Activated CD8-positive, alpha-beta T cell treated with anti-CD3 and anti-CD28 coated beads for 36 hours (primary cell): Measurements from ENCODE around the gene AFAP1. TPM values are rescaled to one million over a fixed set of nuclear protein-coding genes. Genes with fewer than 3 reads are reported as not detected.

Experiments
- ATAC-seq: fragments of 200-7000 bp; cut with Tn5 transposase; one replicate; pipeline ENCODE4 v1.10.0; 2021; ENCODE audit warnings: mild to moderate bottlenecking, moderate library complexity
- CTCF ChIA-PET: fragments of 350-600 bp; sonication (Branson Sonifier 250); formaldehyde crosslinking; loops from one replicate; lab custom pipeline; 2021; ENCODE audit warnings: antibody characterized with exemption; lab: Charles Lee
- POLR2A ChIA-PET: fragments of 350-600 bp; sonication (Branson Sonifier 250); formaldehyde crosslinking; loops from one replicate; lab custom pipeline; 2021; ENCODE audit warnings: antibody characterized with exemption; lab: Charles Lee
- DNase-seq: peaks from one replicate; pipeline ENCODE4 v3.0.0-alpha.2; 2020
- H3K27ac Mint-ChIP-seq: one replicate; pipeline ENCODE4 v1.8.0; 2021; ENCODE audit warnings: mild to moderate bottlenecking, mixed read lengths
- H3K27me3 Mint-ChIP-seq: one replicate; pipeline ENCODE4 v1.8.0; 2021; ENCODE audit warnings: mixed read lengths
- H3K36me3 Mint-ChIP-seq: one replicate; pipeline ENCODE4 v1.8.0; 2021; ENCODE audit warnings: low read depth, mixed read lengths
- H3K4me1 Mint-ChIP-seq: one replicate; pipeline ENCODE4 v1.8.0; 2021; ENCODE audit warnings: low read depth, mixed read lengths
- H3K4me3 Mint-ChIP-seq: one replicate; pipeline ENCODE4 v1.8.0; 2021; ENCODE audit warnings: mild to moderate bottlenecking, moderate library complexity, mixed read lengths
- H3K9me3 Mint-ChIP-seq: one replicate; pipeline ENCODE4 v1.8.0; 2021; ENCODE audit warnings: mixed read lengths
- intact Hi-C: fragments of 100-400 bp; cut with micrococcal nuclease; formaldehyde crosslinking; loops from one replicate; pipeline ENCODE4 v1.10.0; 2022
- total RNA-seq, 2 experiments: library from RNA; stranded (reverse); gene quantifications; one replicate each; pipeline ENCODE4 v1.2.3, GENCODE V29; 2021
- TF ChIP-seq, protein P1 (sequence below): fragments of 200-600 bp; IDR thresholded peaks from one replicate; pipeline ENCODE4 v1.8.0; 2022; ENCODE audit warnings: antibody characterized with exemption, mild to moderate bottlenecking

The AFAP1 gene
- total RNA-seq, 2 experiments from 2014 or later, result 25.5 to 26.5 TPM

DNA sequence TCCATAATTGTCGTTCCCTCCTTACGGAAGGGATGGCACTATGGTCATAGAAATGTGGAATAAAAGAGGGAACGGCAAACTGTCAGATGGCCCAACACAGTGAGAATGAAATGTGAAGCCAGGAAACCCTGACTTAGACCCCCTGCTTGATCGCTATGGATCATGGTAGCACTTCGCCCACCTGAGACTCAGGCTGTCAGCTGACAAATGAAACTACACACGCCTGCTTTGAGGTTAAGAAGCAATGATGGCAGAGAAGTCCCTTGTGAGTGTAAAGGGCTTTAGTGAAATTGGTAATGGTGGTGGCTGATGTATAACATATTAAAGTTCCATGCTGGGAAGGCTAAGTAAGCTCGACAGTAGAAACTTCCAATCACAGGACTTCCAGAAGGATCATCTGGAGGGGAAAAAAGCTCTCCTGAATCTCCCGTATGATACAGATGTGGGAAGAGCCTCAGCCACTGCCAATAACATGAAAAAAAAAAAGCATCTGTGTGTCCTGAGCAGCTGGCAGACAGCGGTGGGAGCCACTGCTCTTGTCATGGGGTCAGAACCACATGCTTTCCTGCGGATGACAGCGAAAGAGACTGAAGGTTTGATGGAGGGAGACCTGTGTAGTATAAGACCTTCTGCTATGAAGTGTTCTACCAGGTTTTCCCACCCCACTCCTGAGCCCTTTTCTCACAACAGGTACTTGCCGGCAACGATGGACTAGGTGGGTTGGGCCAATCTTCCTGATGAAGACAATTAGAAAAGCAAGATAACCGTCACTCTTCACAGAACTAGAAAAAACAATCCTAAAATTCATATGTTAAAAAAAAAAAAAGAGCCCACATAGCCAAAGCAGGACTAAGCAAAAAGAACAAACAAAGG lies 107.6 kb downstream of the AFAP1 start:
- Mint-ChIP-seq H3K27me3 (no peaks in the 10 kb centered on the region), H3K27ac (peak overlapping the region; percentile 22), H3K9me3 (peaks cover 4% of the 10 kb centered on the region), H3K36me3 (peaks cover 29% of the 10 kb centered on the region), H3K4me3 (no peak overlapping the region), H3K4me1 (peaks cover 37% of the 10 kb centered on the region)
- ATAC-seq, result no peak
- intact Hi-C loops, result no loop called here
- ChIA-PET CTCF (interaction anchor here (1.4 to 1.7 kb wide), 2 partner anchors 12 to 28 kb away, joined by 4 to 6 read pairs; no protein-coding TSS in a partner anchor), POLR2A (interaction anchor here (0.7 kb wide), 1 partner anchor 12 kb away, joined by 3 read pairs; no protein-coding TSS in a partner anchor)
- no peak for DNase-seq
- TF ChIP-seq, protein P1, sequence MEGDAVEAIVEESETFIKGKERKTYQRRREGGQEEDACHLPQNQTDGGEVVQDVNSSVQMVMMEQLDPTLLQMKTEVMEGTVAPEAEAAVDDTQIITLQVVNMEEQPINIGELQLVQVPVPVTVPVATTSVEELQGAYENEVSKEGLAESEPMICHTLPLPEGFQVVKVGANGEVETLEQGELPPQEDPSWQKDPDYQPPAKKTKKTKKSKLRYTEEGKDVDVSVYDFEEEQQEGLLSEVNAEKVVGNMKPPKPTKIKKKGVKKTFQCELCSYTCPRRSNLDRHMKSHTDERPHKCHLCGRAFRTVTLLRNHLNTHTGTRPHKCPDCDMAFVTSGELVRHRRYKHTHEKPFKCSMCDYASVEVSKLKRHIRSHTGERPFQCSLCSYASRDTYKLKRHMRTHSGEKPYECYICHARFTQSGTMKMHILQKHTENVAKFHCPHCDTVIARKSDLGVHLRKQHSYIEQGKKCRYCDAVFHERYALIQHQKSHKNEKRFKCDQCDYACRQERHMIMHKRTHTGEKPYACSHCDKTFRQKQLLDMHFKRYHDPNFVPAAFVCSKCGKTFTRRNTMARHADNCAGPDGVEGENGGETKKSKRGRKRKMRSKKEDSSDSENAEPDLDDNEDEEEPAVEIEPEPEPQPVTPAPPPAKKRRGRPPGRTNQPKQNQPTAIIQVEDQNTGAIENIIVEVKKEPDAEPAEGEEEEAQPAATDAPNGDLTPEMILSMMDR, result no peak

- Mint-ChIP-seq H3K36me3 (peaks cover 37% of the 10 kb centered on the region), H3K4me3 (peak overlapping the region; percentile 10), H3K4me1 (peaks cover 42% of the 10 kb centered on the region), H3K27me3 (no peaks in the 10 kb centered on the region), H3K9me3 (peaks cover 4% of the 10 kb centered on the region), H3K27ac (peak overlapping the region; percentile 43)
- peak; percentile 50 for DNase-seq
- intact Hi-C loops, result no loop called here
- POLR2A ChIA-PET, result interaction anchor here (0.7 kb wide), 1 partner anchor 13 kb away, joined by 3 read pairs; no protein-coding TSS in a partner anchor
- peak; percentile 71 for ATAC-seq
- TF ChIP-seq, protein P1, result no peak
- CTCF ChIA-PET, result interaction anchor here (1.7 kb wide), 1 partner anchor 12 kb away, joined by 6 read pairs; no protein-coding TSS in a partner anchor
Observed at GRCh38 chr4:7831330-7831729, 108.3 kb downstream of the AFAP1 start.

GRCh38 chr4:7830747-7831146 lies 108.9 kb downstream of the AFAP1 start:
- Mint-ChIP-seq H3K36me3 (peaks cover 40% of the 10 kb centered on the region), H3K27me3 (no peaks in the 10 kb centered on the region), H3K27ac (peak overlapping the region; percentile 43), H3K9me3 (peaks cover 4% of the 10 kb centered on the region), H3K4me3 (no peak overlapping the region), H3K4me1 (peaks cover 42% of the 10 kb centered on the region)
- DNase-seq (no peak), ATAC-seq (no peak)
- intact Hi-C loops, result no loop called here
- ChIA-PET CTCF (interaction anchor here (1.7 kb wide), 1 partner anchor 13 kb away, joined by 6 read pairs; no protein-coding TSS in a partner anchor), POLR2A (no interaction called here)
- TF ChIP-seq, protein P1, result no peak

DNA sequence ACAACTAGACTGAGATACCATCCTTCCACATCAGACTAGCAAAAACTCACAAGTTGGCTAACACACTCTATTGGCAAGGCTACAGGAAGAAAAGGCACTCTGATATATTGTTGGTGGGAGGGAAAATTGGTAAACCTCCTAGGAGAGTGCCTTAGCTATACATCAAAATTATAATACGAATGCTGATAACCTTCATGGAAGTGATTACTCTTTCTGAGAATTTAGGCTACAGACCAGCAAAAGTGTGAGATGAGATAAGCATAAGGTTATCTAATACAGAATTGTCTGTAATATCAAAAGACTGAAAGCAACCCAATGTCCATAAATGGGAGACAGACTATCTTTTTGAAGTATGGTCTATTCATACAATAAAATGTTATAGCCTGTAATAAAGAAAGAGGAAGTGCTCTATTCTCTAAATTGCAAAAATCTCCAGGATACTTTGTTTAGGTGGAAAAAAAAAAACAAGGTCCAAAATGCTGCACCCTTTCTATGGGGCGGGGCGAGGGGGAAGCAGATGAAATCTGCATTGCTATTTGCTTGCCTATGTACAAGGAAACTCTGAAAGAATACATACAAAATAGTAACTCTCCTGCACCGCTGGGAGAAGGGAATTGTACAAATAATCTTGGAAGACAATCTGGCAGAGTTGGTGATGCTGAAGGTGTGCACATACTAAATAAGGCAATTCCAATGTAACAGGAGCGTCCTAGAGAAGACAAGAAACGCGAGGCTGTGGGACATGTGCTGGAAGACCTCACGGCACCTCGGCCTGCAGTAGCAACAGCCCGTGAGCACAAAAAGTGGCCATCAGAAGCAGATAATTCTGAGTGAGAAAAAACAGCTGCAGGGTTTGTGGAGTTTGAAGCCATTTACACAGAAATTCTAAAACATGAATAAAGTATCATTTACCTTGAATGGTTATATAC lies 109.7 kb downstream of the AFAP1 start:
- ChIA-PET CTCF (no interaction called here), POLR2A (no interaction called here)
- TF ChIP-seq, protein P1, result no peak
- Mint-ChIP-seq H3K36me3 (peaks cover 40% of the 10 kb centered on the region), H3K9me3 (peaks cover 4% of the 10 kb centered on the region), H3K27me3 (no peaks in the 10 kb centered on the region), H3K4me1 (peaks cover 42% of the 10 kb centered on the region), H3K27ac (no peak overlapping the region), H3K4me3 (no peak overlapping the region)
- DNase-seq (no peak), ATAC-seq (no peak)
- intact Hi-C loops, result no loop called here
